HG02885 (cell line): ENCODE data around the gene PTPRN2.
"Not testable (repeated sequence)": the region's sequence is repeated elsewhere in the genome, so short reads cannot be mapped to it uniquely, and the experiment has no call there.

Experiments used
- ATAC-seq: cut with Tn5 transposase; IDR thresholded peaks from one replicate; pipeline ENCODE4 v1.9.1; 2021; ENCODE audit warnings: mild to moderate bottlenecking; ENCODE audit not compliant: unreplicated experiment, poor library complexity

The PTPRN2 gene

DNA sequence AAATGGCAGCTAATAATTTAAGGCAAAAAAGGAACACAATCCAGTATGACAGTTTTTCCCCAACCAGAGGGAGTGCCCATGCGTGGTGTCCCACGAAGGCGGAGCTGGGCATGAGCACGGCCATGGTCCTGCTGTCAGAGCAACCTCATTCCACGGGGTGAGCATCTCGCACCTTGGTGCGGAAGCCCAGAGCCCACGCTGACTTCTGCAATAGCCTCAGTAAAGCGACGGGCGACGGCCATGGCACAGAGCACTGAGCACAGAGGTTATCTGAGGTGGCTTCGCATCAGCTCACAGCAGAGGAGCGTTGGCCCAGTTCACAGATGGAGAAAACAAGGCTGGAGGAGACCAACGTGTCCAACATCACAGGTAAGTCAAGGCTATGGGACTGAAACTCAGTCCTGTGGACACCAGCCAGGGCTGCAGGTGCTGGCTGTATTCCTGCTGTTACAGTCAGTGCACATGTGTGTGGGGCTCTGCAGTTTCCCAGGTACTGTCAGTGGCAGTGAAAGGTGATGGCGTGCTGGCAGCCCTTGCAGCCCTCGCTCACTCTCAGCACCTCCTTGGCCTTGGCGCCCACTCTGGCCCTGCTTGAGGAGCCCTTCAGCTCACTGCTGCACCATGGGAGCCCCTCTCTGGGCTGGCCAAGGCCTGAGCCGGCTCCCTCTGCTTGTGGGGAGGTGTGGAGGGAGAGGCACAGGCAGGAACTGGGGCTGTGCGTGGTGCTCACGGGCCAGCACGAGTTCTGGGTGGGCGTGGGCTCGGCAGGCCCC, 525.6 kb downstream of the PTPRN2 start:
- ATAC-seq, result no peak

DNA sequence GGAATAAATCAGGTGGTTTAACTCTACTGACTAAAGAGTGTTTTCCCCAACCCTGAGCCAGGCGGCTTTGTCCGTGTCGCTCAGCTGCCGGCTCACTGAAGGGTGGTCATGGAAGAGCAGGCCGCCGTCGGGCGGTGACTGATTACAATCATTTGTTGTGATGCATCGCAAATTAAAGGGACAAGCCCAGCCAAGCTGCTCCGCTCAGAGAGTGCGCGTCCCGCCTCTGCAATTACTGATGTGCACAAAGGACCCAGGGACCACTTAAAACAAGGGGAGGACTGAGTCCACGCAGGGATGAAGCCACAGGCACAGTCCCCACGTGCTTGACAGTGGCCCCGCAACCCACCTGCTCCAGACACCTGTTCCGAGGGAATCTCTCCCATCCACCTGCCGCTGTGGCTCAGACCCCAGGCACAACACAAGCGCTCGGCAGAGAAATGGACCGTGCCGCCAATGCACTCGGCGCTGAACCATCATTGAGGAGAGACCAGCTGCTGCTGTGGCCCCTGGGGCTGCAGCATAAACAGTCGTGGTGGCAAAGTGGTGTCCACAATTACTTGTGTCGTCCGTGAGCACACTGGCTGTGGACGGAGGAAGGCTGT, 526.5 kb downstream of the PTPRN2 start:
- no peak for ATAC-seq

DNA sequence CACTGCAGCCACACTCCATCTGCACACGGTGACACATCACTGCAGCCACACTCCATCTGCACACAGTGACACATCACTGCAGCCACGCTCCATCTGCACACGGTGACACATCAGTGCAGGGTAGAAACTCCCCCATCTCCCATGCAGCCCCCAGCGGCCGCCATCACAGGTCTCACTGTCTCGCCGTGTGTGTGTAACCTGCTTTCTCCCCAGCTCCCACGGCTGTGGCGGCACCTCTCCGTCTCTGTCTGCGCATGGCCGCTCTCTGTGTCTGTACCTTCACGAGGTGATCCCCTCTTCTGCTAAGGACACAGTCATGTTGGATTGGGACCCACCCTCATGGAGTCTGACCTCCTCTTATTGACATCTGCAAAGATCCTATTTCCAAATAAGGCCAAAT, 527.4 kb downstream of the PTPRN2 start:
- ATAC-seq, result no peak

DNA sequence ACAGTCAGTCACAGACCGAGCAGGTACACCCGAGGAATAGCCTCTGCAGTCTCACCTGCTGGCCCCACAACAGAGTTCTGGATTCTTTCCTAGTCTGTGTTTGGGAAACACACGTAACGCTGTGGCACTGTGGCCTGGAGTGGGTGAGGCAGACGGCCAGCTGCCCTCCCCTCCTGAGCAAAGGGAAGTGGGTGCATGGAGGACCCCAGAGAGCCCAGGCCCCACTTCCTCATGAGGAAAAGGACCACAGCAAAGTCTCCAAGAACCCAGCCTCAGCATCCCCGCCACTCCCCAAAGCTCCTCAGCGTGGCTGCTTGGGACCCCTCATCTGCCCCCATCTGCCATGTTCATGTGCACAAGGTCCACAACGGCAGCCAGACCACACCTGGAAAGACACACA, 530.2 kb downstream of the PTPRN2 start:
- ATAC-seq, result no peak

DNA sequence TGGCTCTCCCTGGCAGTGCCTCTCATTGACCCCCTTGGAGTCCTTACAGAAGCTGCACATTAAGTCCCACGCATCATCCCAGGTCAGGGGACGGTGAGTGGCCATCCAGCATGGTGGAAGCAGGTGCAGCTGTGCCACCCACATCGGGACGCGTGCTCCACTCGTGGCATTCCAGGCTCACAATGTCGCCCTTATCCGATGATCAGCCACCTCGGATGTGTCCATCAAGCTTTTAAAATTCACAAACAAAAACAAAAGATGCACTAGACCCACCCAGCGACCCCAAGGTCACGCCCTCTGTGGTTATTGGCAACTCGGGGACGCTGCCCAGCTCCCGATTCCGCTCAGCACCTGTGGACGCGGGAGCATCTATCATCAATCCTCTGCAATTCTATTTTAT, 530.9 kb downstream of the PTPRN2 start:
- ATAC-seq, result no peak

DNA sequence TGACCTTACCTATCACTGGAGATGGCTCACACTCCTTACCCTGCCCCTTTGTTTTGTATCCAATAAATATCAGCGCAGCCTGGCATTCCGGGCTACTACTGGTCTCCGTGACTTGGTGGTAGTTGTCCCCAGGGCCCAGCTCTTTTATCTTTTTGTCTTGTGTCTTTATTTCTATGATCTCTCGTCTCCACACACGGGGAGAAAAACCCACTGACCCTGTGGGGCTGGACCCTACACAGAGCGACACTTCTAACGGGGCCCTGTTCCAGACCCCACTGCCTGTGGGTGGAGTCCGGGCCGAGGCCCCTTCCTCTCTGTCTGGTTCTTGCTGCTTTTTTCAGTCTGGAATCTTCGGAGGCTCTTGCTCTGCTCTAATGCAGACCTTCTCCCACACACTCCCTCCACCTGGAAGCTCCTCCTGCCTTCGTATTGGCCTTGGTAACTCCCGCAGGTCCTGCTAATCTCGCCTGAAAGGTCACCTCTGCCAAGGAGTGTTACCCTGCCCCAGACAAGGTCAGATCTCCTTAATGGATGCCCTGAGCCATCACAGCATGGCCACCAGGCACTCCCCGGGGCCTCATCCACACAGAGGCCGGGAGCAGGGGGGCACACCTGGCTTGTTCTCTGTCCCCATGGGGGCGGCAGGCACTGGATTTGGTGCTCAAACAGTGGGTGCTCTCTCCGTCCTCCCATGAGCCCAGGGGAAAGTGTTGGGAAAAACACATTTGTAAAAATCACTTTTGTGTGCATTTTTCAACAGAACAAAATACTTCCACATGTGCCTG, 531.7 kb downstream of the PTPRN2 start:
- no peak for ATAC-seq

DNA sequence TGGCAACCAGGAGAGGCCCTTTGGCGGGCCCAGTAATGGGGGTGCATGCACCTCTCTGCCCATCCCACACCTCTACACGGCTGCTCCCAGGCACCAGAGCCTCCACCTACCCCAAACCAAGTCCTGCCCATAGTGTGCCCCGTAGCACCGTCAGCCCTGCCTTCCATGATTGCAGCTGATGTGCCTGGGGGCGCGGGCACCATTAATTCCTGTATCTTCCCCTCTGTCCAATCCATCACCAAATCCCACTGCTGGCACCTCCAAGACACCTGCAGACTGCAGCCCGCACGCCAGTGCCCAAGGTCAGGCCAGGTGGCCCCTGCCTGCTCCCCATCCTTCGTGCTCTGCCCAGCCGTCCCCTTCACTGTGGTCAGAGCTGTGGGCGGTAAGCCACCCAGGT, 533.0 kb downstream of the PTPRN2 start:
- ATAC-seq, result no peak

DNA sequence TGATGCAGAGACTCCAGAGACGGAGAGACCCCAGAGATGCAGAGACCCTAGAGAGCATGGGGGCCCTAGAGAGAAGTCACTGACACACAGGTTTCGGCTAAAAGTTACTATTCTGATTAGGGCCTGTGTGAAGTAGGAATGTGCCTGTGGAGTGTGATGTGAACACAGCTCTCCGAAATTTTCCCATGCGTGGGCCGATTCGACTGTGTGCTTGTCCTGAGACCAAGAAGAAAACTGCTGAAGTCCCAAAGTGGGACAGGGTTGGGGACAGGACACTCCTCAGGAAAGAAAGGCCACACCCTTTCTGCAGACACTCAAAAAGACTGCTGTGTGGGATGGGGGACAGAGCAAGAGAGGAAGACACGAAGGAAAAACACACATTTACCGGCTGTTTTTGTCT, 533.5 kb downstream of the PTPRN2 start:
- ATAC-seq, result no peak

DNA sequence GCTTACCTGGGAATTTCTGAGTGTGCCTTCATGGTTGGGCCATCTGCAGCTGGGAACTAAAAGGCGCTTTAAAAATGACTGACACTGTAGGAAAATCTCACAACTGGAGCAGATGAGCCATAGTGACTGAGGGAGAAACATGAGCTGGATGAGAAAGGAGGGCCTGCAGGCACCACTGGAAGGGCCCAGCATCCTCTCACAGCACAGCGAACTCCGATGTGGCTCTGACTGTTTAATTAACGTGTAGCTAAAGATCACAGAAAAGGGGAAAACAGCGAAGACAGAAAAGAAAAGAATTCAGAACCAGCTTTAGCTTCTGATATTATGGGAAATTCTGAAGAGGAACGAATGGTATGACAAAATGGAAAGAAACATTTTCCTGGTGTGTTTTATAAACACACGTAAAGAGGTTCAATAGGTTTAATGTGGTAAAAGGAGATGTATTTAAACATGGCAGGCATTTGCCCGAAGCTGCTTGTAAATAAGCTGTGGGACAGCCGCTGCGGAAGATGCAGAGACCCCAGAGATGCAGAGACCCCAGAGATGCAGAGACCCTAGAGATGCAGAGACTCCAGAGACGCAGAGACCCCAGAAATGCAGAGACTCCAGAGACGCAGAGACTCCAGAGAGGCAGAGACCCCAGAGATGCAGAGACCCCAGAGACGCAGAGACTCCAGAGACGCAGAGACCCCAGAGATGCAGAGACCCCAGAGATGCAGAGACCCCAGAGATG, 534.3 kb downstream of the PTPRN2 start:
- no peak for ATAC-seq

DNA sequence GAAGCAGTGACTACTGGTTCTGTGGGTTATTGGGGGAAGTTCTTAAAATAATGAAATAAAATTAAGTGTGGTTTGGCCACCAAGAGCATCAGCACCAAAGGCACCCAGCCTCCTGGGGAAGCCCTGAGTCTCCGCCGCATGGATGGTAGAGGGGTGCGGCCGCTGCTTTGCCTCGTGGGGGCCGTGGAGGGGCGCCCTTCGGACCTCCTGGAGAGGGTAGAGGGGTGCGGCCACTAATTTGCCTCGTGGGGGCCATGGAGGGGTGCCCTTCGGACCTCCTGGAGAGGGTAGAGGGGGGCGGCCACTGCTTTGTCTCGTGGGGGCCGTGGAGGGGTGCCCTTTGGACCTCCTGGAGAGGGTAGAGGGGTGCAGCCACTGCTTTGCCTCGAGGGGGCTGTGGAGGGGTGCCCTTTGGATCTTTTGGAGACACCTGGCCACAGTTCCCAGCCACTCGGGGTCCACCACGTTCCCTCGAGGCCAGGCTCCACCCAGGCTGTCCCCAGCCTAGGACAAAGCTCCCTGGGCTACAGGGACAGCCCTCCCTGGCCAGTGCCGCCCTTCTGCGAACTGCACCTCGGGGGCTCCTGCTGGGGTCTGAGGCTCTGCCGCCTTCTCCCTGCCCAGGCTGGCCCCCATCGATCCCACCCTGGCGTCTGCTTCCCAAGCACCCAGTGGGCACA, 535.1 kb downstream of the PTPRN2 start:
- no peak for ATAC-seq

DNA sequence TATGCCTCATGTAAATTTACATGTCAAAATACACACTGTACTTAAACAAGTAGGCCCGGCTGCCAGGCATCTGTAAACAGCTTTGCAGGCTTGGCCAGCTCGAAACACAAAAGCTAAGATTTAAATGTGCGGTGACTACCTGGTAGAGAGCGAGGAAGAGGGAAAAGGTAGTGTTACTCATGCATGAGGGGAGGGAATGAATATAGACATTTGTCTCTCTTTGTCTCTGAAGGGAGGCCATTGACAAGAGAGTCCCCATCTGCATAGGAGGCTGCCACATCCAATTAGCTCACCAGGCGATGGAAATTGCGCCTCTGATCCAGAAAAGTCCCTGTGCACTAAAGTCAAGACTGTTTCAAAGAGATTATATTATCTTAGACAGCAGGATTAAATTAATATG, 535.8 kb downstream of the PTPRN2 start:
- ATAC-seq, result no peak

DNA sequence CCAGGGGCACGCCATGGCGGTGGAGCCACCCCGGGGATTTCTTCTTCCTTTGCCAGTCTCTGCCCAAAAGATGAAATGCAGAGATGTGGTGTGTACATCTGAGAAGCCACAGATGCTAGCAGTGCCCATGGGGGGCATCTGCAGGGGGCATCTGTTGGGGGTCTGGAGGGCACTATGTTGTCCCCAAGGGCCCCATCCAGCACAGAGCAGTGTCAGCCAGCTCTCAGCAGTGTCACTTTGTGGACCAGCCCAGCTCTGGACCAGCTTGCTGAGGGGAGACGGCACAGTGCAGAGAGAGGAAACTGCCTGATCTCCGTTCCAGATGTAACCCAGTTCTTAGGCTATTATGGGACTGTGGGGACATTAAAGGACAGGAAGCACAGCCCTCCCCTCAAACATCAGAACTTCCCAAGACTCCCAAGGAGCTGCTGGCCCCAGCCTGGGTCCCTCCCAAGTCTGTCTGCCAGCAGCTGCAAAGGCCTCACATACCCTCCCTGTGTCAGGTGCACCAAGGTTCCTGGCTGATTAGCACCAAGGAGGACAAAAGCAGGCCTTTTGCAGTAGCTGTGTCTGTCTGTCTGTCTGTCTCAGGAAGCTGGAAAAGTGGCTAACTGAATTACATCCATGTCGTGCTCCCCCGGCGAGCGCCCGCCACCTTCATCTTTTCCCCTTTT, 536.5 kb downstream of the PTPRN2 start:
- ATAC-seq, result no peak

DNA sequence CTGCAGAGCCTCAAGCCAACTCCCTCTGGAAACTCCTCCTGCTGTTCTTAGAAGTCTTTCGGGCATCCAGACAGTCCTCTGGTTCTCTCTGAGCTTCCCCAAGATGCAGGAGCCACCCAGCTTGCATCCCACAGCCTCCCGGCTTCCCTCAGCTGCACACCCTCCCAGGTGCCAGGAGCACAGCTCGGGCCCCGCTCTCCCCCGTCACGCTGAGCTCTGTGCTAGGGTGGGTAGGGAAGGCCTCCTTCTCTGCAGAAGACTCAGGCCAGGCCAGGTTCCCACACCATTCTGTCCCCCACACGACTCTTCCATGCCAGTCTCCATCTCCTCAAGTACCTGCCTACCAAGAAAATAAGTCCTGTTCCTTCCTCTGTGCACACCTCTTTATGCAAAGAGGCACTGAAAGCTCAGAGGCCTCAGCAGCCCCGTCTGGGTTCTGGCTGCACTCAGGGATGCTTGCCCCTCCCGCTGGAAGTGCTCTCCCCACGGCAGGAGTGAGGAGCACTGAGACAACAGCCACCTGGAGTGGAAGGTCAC, 537.1 kb downstream of the PTPRN2 start:
- no peak for ATAC-seq

DNA sequence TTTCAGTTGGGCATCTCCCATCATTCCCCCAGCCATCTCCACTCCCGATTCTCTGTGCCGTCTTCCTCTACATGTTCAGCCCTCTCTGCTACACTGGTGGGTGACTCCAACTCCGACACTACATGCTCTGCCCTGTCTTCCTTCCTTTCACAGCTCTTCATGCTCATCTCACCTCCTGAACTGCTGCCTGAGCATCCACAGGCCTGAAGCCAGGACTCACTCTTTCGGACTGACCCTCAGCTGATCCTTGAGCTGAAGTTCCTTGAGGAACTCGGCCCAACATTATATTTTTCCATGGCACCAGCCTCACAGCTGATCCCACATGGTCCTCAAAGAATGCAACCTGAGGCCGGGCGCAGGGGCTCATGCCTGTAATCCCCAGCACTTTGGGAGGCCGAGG, 538.4 kb downstream of the PTPRN2 start:
- no peak for ATAC-seq

DNA sequence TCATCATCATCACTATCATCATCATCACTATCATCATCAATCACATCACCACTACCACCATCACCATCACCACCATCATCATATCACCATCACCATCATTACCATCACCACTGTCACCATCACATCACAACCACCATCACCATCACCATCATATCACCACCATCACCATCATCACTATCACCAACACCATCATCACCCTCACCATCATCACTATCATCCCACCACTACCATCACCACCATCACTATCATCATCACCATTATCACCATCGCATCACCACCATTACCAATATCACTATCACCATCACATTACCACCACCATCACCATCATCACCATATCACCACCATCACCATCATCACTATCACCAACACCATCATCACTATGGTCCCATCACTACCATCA, 539.1 kb downstream of the PTPRN2 start:
- no peak for ATAC-seq

DNA sequence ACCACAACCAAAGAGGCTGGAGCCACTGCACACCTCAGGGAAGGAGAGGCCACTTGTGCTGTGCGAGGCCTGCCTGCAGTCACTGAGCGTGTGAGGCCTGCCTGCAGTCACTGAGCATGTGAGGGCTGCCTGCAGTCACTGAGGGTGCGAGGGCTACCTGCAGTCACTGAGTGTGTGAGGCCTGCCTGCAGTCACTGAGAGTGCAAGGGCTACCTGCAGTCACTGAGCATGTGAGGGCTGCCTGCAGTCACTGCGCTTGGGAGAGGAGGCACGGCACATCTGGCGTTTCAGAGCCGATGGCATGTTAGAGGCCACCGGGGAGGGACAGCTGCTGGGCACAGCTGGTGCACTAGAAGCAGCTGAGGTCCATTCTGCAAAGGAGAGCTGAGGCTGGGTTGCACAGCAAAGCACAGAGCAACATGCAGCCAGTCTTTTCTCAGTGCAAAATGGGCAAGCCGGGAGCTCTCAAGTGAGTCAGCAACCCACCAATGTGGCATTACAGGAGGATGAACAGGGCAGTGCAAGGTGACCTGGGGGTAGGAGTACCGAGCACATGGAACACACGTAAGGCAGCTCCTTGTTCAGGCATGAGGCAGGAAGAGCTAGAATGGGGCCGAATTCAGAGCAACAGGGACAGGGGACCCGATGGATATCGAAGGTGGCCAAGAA, 540.1 kb downstream of the PTPRN2 start:
- ATAC-seq, result no peak

DNA sequence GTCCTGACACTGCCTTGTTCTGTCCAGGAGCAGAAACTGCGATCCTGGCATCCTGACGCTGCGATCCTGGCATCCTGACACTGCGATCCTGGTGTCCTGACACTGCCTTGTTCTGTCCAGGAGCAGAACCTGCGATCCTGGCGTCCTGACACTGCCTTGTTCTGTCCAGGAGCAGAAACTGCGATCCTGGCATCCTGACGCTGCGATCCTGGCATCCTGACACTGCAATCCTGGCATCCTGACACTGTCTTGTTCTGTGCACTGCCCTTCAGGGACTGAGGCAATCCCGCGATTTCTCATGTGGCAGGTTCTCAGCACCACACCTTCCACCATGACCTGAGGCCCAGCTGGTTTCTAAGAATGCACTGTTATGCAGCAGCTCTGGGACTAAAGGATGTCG, 541.4 kb downstream of the PTPRN2 start:
- ATAC-seq, result not testable (repeated sequence)

DNA sequence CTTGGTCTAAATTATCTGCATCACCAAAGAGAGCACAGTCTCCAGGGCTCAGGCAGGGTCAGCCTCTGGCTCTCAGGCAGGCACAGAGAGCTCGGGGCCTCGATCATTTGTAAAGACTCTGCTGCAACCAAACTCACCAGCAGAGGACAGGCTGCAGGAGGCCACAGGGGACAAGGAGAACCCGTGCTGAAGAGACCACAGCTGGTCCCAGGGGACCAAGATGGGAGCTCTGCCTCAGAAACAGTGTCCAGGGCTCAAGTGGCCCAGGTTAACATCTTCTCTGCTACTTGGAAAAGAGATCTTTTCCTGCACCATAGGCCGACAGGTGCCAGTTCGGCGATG, 543.2 kb downstream of the PTPRN2 start:
- ATAC-seq, result no peak
